NT2/D1 (cell line): Measurements from ENCODE around the gene PSG2.

Source experiments
- SUZ12 ChIP-seq: IDR thresholded peaks from 2 replicates; pipeline ENCODE4 v1.6.1; 2011; ENCODE audit not compliant: insufficient read length, insufficient read depth; ENCODE audit errors: extremely low read depth
- YY1 ChIP-seq: IDR thresholded peaks from 2 replicates; pipeline ENCODE4 v1.6.1; 2011; ENCODE audit not compliant: insufficient read length, insufficient read depth
- ZNF274 ChIP-seq: IDR thresholded peaks from 2 replicates; pipeline ENCODE4 v1.6.1; 2011; ENCODE audit warnings: mild to moderate bottlenecking, low read depth, low read length

- TF ChIP-seq ZNF274 = no peak
- no peak for TF ChIP-seq YY1
- no peak for TF ChIP-seq SUZ12
Measured at GRCh38 chr19:43101950-43102349, 19.4 kb upstream of the PSG2 start.
